GM13977 (cell line): ENCODE data around the gene FOXM1.
"Not testable (repeated sequence)": the region's sequence is repeated elsewhere in the genome, so short reads cannot be mapped to it uniquely, and the experiment has no call there.

Experiments
- DNase-seq: peaks from one replicate; pipeline ENCODE4 v3.0.0; 2012; ENCODE audit warnings: low spot score
- CTCF ChIP-seq: IDR thresholded peaks from 2 replicates; pipeline ENCODE4 v1.5.1; 2012; ENCODE audit warnings: mild to moderate bottlenecking, control low read depth; ENCODE audit not compliant: insufficient read depth; ENCODE audit errors: extremely low read depth, missing control alignments
- in situ Hi-C: fragments of 300-500 bp; cut with MboI; formaldehyde crosslinking; loops from one replicate; pipeline ENCODE4 v1.12.0; 2022; ENCODE audit warnings: low sequenced_read_pairs, low pct_unique_long_range_greater_than_20kb, mixed read lengths, inconsistent platforms; ENCODE audit not compliant: unreplicated experiment

The FOXM1 gene

GRCh38 chr12:2890001-2890387, 13.0 kb upstream of the FOXM1 start:
- in situ Hi-C loops, result loop anchor here (25.0 kb wide), 1 partner anchor 147 kb away; no protein-coding TSS in a partner anchor
- TF ChIP-seq CTCF, result no peak
- DNase-seq, result no peak

- DNase-seq, result no peak
- in situ Hi-C loops, result loop anchor here (25.0 kb wide), 1 partner anchor 150 kb away; no protein-coding TSS in a partner anchor
- no peak for TF ChIP-seq CTCF
These were observed 9.9 kb upstream of the FOXM1 start for GRCh38 chr12:2886768-2887450.

- no peak for TF ChIP-seq CTCF
- no peak for DNase-seq
- in situ Hi-C loops, result loop anchor here (25.0 kb wide), 1 partner anchor 152 kb away; no protein-coding TSS in a partner anchor
These were observed 7.8 kb upstream of the FOXM1 start for GRCh38 chr12:2884810-2885209.

- TF ChIP-seq CTCF, result no peak
- in situ Hi-C loops, result loop anchor here (25.0 kb wide), 1 partner anchor 157 kb away; no protein-coding TSS in a partner anchor
- DNase-seq, result no peak
These were observed 2.9 kb upstream of the FOXM1 start for GRCh38 chr12:2879853-2880252.

GRCh38 chr12:2877953-2878732, 1.2 kb upstream of the FOXM1 start:
- TF ChIP-seq CTCF, result no peak
- in situ Hi-C loops, result loop anchor here (25.0 kb wide), 1 partner anchor 159 kb away; no protein-coding TSS in a partner anchor
- DNase-seq, result peak; percentile 47

- TF ChIP-seq CTCF, result no peak
- in situ Hi-C loops, result loop anchor here (25.0 kb wide), 1 partner anchor 161 kb away; no protein-coding TSS in a partner anchor
- DNase-seq, result peak; percentile 69
These were observed 435 bp downstream of the FOXM1 start for GRCh38 chr12:2876431-2877046.

- DNase-seq, in situ Hi-C loops: not testable (repeated sequence)
These were observed 7.9 kb downstream of the FOXM1 start for GRCh38 chr12:2868986-2869632.
